HG03457 (cell line): Measurements from ENCODE around the gene DNAI2.

Experiments used
- ATAC-seq: cut with Tn5 transposase; IDR thresholded peaks from one replicate; pipeline ENCODE4 v1.9.1; 2021; ENCODE audit warnings: moderate number of reproducible peaks; ENCODE audit not compliant: unreplicated experiment

DNAI2 gene

GRCh38 chr17:74274060-74274708, at the start of gene DNAI2:
Gene DNAI2 (plus strand): TSS chr17:74274234. CDS start chr17:74281818, 7,584 bp downstream.
- no peak for ATAC-seq

GRCh38 chr17:74224959-74225725, 48.9 kb upstream of the DNAI2 start:
- no peak for ATAC-seq

- no peak for ATAC-seq
These were observed 47.8 kb upstream of the DNAI2 start for GRCh38 chr17:74226252-74226651.

- no peak for ATAC-seq
These were observed 46.6 kb upstream of the DNAI2 start for GRCh38 chr17:74227271-74228080.

- ATAC-seq: no peak
These were observed 45.6 kb upstream of the DNAI2 start for GRCh38 chr17:74228306-74228978.

- ATAC-seq: no peak
These were observed 43.1 kb upstream of the DNAI2 start for GRCh38 chr17:74230896-74231295.

- no peak for ATAC-seq
These were observed 41.8 kb upstream of the DNAI2 start for GRCh38 chr17:74231928-74232907.

- ATAC-seq: no peak
These were observed 40.1 kb upstream of the DNAI2 start for GRCh38 chr17:74233937-74234336.

GRCh38 chr17:74234486-74234885, 39.5 kb upstream of the DNAI2 start:
- ATAC-seq: no peak

GRCh38 chr17:74235040-74235581, 38.9 kb upstream of the DNAI2 start:
- ATAC-seq: no peak

- ATAC-seq: no peak
These were observed 38.1 kb upstream of the DNAI2 start for GRCh38 chr17:74235911-74236371.

- no peak for ATAC-seq
These were observed 36.7 kb upstream of the DNAI2 start for GRCh38 chr17:74237321-74237720.

GRCh38 chr17:74239172-74239571, 34.9 kb upstream of the DNAI2 start:
- no peak for ATAC-seq

GRCh38 chr17:74240618-74241205, 33.3 kb upstream of the DNAI2 start:
- no peak for ATAC-seq

- ATAC-seq: no peak
These were observed 32.6 kb upstream of the DNAI2 start for GRCh38 chr17:74241431-74241830.

GRCh38 chr17:74241847-74242246, 32.2 kb upstream of the DNAI2 start:
- no peak for ATAC-seq

- ATAC-seq: no peak
These were observed 30.9 kb upstream of the DNAI2 start for GRCh38 chr17:74243013-74243755.

GRCh38 chr17:74244128-74244527, 29.9 kb upstream of the DNAI2 start:
- ATAC-seq: no peak
